HepG2 (cell line): ENCODE data around the gene MAPKAPK3. TPM values are rescaled to one million over a fixed set of nuclear protein-coding genes. Genes with fewer than 3 reads are reported as not detected.
A peak's percentile ranks its signal among the peaks of the same experiment; 100 is the strongest.

ENCODE experiments used
- BCL3 ChIP-seq: sonication (generic); formaldehyde crosslinking; IDR thresholded peaks from 2 replicates; pipeline ENCODE4 v1.5.1; 2020; ENCODE audit warnings: mild to moderate bottlenecking, missing genetic modification reagents, moderate library complexity
- BRD4 ChIP-seq: sonication (generic); formaldehyde crosslinking; IDR thresholded peaks from 2 replicates; pipeline ENCODE4 v1.4.0; 2020; ENCODE audit warnings: missing genetic modification reagents
- PTBP1 ChIP-seq: fragments of 200-400 bp; formaldehyde crosslinking; IDR thresholded peaks from 2 replicates; pipeline ENCODE4 v1.6.1; 2018; ENCODE audit warnings: low read length, low read depth; ENCODE audit not compliant: poor library complexity, severe bottlenecking
- SMARCE1 ChIP-seq: fragments of 450-650 bp; IDR thresholded peaks from 2 replicates; pipeline ENCODE4 v1.6.1; 2017; ENCODE audit warnings: borderline replicate concordance
- TARDBP ChIP-seq: sonication (generic); formaldehyde crosslinking; IDR thresholded peaks from 2 replicates; pipeline ENCODE4 v1.8.0; 2022; ENCODE audit warnings: mild to moderate bottlenecking, missing genetic modification reagents
- TBL1XR1 ChIP-seq: fragments of 150-350 bp; IDR thresholded peaks from 2 replicates; pipeline ENCODE4 v1.6.1; 2014; ENCODE audit warnings: borderline replicate concordance, low read length; ENCODE audit not compliant: partially characterized antibody
- TRAFD1 ChIP-seq: sonication (generic); formaldehyde crosslinking; IDR thresholded peaks from 2 replicates; pipeline ENCODE4 v1.5.1; 2020; ENCODE audit warnings: missing genetic modification reagents, mild to moderate bottlenecking, borderline replicate concordance
- ZFP36L2 ChIP-seq: sonication (generic); formaldehyde crosslinking; IDR thresholded peaks from 2 replicates; pipeline ENCODE4 v1.4.0; 2020; ENCODE audit warnings: missing genetic modification reagents
- ZKSCAN5 ChIP-seq: sonication (generic); formaldehyde crosslinking; IDR thresholded peaks from 2 replicates; pipeline ENCODE4 v1.5.1; 2020; ENCODE audit warnings: mild to moderate bottlenecking, missing genetic modification reagents
- ZNF24 ChIP-seq: fragments of 450-650 bp; IDR thresholded peaks from 2 replicates; pipeline ENCODE4 v1.6.1; 2017; ENCODE audit warnings: antibody characterized with exemption, mild to moderate bottlenecking
- ZNF503 ChIP-seq: sonication (generic); formaldehyde crosslinking; IDR thresholded peaks from 2 replicates; pipeline ENCODE4 v1.4.0; 2020; ENCODE audit warnings: missing genetic modification reagents
- ZNF674 ChIP-seq: sonication (generic); formaldehyde crosslinking; IDR thresholded peaks from 2 replicates; pipeline ENCODE4 v1.5.0; 2020; ENCODE audit warnings: low read depth, mild to moderate bottlenecking, missing genetic modification reagents
- polyA plus RNA-seq, 8 experiments: library from polyadenylated mRNA; depleted of rRNA in 3 of 8; stranded (reverse) in 7 of 8; unstranded in 1 of 8; fragments of >200 nt; fragmentation: Illumina TruSeq in 4 of 8; extraction: Trizol in 4 of 8; gene quantifications; 2 replicates each; pipeline versions ENCODE4 v1.2.1 to v1.2.3, GENCODE V29; 2011 to 2016; ENCODE audit warnings: low read depth in 4 of 8, missing spikeins in 1 of 8, mixed read lengths in 1 of 8; ENCODE audit not compliant: insufficient read depth in 1 of 8
- total RNA-seq, 5 experiments: library from RNA; depleted of rRNA; stranded (reverse); fragments of >200 nt; fragmentation: Illumina TruSeq; extraction: Trizol; gene quantifications; 2 replicates each; pipeline ENCODE4 v1.2.3, GENCODE V29; 2016; ENCODE audit warnings: low read depth in 1 of 5
- TF ChIP-seq, protein P1 (sequence below): sonication (generic); formaldehyde crosslinking; IDR thresholded peaks from 2 replicates; pipeline ENCODE4 v1.4.0; 2020; ENCODE audit warnings: mild to moderate bottlenecking, missing genetic modification reagents
- TF ChIP-seq, protein P2 (sequence below): sonication (generic); formaldehyde crosslinking; IDR thresholded peaks from 2 replicates; pipeline ENCODE4 v1.4.0; 2020; ENCODE audit warnings: missing genetic modification reagents; ENCODE audit errors: not compliant biosample characterization

Gene MAPKAPK3
- total and polyA plus RNA-seq, 2 of the 13 experiments (the other 11 are each of a cell fraction or from before 2014, with no cell fraction given) = 39.9 to 41.2 TPM

- TF ChIP-seq, protein P1, sequence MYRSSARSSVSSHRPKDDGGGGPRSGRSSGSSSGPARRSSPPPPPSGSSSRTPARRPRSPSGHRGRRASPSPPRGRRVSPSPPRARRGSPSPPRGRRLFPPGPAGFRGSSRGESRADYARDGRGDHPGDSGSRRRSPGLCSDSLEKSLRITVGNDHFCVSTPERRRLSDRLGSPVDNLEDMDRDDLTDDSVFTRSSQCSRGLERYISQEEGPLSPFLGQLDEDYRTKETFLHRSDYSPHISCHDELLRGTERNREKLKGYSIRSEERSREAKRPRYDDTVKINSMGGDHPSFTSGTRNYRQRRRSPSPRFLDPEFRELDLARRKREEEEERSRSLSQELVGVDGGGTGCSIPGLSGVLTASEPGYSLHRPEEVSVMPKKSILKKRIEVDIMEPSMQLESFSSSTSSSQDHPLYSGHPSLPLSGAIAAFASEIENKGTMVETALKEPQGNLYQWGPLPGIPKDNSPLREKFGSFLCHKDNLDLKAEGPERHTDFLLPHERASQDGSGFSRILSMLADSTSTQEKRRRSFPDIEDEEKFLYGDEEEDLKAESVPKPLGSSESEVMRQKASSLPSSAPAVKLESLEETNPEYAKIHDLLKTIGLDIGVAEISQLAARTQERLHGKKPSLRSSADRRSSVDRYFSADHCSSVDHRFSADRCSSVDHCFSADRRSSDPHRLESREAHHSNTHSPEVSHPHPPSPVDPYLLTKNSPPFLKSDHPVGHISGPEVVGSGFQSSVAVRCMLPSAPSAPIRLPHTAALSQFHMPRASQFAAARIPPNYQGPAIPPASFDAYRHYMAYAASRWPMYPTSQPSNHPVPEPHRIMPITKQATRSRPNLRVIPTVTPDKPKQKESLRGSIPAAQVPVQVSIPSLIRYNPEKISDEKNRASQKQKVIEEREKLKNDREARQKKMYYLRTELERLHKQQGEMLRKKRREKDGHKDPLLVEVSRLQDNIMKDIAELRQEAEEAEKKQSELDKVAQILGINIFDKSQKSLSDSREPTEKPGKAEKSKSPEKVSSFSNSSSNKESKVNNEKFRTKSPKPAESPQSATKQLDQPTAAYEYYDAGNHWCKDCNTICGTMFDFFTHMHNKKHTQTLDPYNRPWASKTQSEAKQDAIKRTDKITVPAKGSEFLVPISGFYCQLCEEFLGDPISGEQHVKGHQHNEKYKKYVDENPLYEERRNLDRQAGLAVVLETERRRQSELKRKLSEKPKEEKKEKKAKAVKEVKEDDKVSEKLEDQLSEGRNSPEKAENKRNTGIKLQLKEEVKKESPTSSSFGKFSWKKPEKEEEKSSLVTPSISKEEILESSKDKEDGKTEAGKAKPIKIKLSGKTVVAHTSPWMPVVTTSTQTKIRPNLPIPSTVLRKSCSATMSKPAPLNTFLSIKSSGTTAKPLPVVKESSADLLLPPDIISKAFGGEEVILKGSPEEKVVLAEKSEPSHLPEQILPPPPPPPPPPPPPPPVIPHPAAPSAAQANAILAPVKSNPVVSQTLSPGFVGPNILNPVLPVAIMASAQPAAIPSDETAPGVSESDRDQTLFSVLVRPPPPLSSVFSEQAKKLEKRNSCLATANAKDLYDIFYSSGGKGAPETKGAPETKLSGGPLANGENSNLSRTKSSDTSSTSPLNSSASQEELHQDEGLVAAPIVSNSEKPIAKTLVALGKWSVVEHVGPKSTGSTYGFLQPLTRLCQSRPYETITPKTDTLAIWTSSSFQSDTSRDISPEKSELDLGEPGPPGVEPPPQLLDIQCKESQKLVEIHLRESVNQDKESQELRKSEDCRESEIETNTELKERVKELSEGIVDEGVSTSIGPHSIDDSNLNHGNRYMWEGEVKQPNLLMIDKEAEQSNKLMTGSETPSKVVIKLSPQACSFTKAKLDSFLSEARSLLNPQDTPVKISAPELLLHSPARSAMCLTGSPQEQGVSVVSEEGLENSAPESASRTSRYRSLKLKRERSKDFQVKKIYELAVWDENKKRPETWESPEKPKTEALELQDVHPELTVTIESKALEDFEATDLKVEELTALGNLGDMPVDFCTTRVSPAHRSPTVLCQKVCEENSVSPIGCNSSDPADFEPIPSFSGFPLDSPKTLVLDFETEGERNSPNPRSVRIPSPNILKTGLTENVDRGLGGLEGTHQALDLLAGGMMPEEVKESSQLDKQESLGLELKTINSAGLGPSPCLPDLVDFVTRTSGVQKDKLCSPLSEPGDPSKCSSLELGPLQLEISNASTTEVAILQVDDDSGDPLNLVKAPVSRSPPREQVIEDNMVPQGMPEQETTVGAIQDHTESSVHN = no peak
- TF ChIP-seq BCL3 (CRISPR knock-in tag) (peak; percentile 48; the same call in 1 of the 2 replicates), ZFP36L2 (CRISPR knock-in tag) (no peak), TBL1XR1 (no peak), TRAFD1 (CRISPR knock-in tag) (0 out of 2 replicates have a peak, but pooled peaks have one; percentile 49), PTBP1 (peak; percentile 65), ZKSCAN5 (CRISPR knock-in tag) (no peak), ZNF503 (CRISPR knock-in tag) (peak; percentile 86; the same call in 1 of the 2 replicates), ZNF24 (no peak), BRD4 (CRISPR knock-in tag) (peak; percentile 61; the same call in 1 of the 2 replicates), TARDBP (CRISPR knock-in tag) (peak; percentile 89), SMARCE1 (no peak), ZNF674 (CRISPR knock-in tag) (no peak)
- TF ChIP-seq, protein P2, sequence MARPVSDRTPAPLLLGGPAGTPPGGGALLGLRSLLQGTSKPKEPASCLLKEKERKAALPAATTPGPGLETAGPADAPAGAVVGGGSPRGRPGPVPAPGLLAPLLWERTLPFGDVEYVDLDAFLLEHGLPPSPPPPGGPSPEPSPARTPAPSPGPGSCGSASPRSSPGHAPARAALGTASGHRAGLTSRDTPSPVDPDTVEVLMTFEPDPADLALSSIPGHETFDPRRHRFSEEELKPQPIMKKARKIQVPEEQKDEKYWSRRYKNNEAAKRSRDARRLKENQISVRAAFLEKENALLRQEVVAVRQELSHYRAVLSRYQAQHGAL (CRISPR knock-in tag) = no peak
Observed at GRCh38 chr3:50600841-50601591, 15.9 kb upstream of the MAPKAPK3 start (continued).
